Fibroblast of the aortic adventitia (primary cell): ENCODE measurements around the gene ODF4. TPM values are rescaled to one million over a fixed set of nuclear protein-coding genes. Genes with fewer than 3 reads are reported as not detected.
A peak's percentile ranks its signal among the peaks of the same experiment; 100 is the strongest.
"Not testable (repeated sequence)": the region's sequence is repeated elsewhere in the genome, so short reads cannot be mapped to it uniquely, and the experiment has no call there.

Experiments
- DNase-seq: peaks from one replicate; pipeline ENCODE4 v3.0.0-alpha.2; 2010; ENCODE audit warnings: low read depth
- H3K4me3 ChIP-seq: 2 replicates; pipeline ENCODE4 v1.5.1; 2011; ENCODE audit warnings: low read depth, mild to moderate bottlenecking, control low read depth, low read length, moderate library complexity
- CTCF ChIP-seq: IDR thresholded peaks from 2 replicates; pipeline ENCODE4 v1.5.1; 2011; ENCODE audit warnings: mild to moderate bottlenecking, low read length, control low read depth, inconsistent platforms; ENCODE audit not compliant: insufficient read depth
- total RNA-seq: library from RNA; depleted of rRNA; stranded (reverse); fragments of >200 nt; gene quantifications from 2 replicates; pipeline ENCODE4 v1.2.3, GENCODE V29; 2012; ENCODE audit warnings: low replicate concordance

The ODF4 gene
- total RNA-seq, 1 donor = not detected

GRCh38 chr17:8366231-8366630 is 26.6 kb downstream of the ODF4 start:
- DNase-seq = peak; percentile 92
- no peak overlapping the region for H3K4me3 ChIP-seq
- TF ChIP-seq CTCF = no peak

- no peak for TF ChIP-seq CTCF
- DNase-seq = no peak
- H3K4me3 ChIP-seq = no peak overlapping the region
Observed at GRCh38 chr17:8368193-8368592, 28.6 kb downstream of the ODF4 start.

GRCh38 chr17:8369944-8370343 is 30.3 kb downstream of the ODF4 start:
- DNase-seq = no peak
- no peak for TF ChIP-seq CTCF
- H3K4me3 ChIP-seq = no peak overlapping the region

GRCh38 chr17:8371786-8372185 is 32.1 kb downstream of the ODF4 start:
- TF ChIP-seq CTCF = no peak
- H3K4me3 ChIP-seq = no peak overlapping the region
- DNase-seq = no peak

- no peak for DNase-seq
- no peak for TF ChIP-seq CTCF
- no peak overlapping the region for H3K4me3 ChIP-seq
Observed at GRCh38 chr17:8372422-8372821, 32.8 kb downstream of the ODF4 start.

- not testable (repeated sequence) for H3K4me3 ChIP-seq, DNase-seq
Observed at GRCh38 chr17:8373856-8374255, 34.2 kb downstream of the ODF4 start.

- DNase-seq = peak; percentile 21
- peak overlapping the region; percentile 73 for H3K4me3 ChIP-seq
- TF ChIP-seq CTCF = no peak
Observed at GRCh38 chr17:8375738-8376259, 36.2 kb downstream of the ODF4 start.
